ENCODE results near the gene BET1L.
A peak's percentile ranks its signal among the peaks of the same experiment; 100 is the strongest.

BET1L gene

DNA sequence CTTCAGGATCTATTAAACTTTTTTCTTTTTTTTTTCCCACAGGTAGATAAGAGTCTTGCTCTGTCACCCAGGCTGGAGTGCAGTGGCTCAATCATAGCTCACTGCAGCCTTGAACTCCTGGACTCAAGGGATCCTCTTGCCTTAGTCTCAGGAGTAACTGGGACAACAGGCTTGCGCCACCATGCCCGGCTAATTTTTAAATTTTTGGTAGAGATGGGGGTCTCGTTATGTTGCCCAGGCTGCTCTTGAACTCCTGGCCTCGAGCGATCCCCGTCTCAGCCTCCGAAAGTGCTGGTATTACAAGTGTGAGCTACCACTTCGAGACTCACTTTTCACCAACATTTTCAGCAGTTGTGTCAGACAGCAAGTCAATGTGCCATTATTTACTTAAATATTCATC is 28.0 kb upstream of the BET1L start:
- Histone ChIP-seq H3K4me2 (ENCODE audit: insufficient read depth, low read length) (peak overlapping the region; percentile 92), H4K20me1 (ENCODE audit: insufficient read depth, low read length) (peaks cover 17% of the 10 kb centered on the region), H3K36me3 (ENCODE audit: insufficient read depth, low read length) (peaks cover 20% of the 10 kb centered on the region), H3K27ac (ENCODE audit: low read length) (peak overlapping the region; percentile 65), H3K9me3 (ENCODE audit: insufficient read depth, low read length, severe bottlenecking) (no peaks in the 10 kb centered on the region), H3K79me2 (ENCODE audit: insufficient read depth, low read length) (peaks cover 42% of the 10 kb centered on the region), H3K4me3 (ENCODE audit: low read depth in 1 of 2, low read length in 2 of 2) (peak overlapping the region; percentile 24 to 73; a peak in 3 of 4 replicates), H3K27me3 (ENCODE audit: insufficient read depth, low read length, poor library complexity) (no peaks in the 10 kb centered on the region), H3K9ac (ENCODE audit: low read depth, low read length) (peak overlapping the region; percentile 64), H2AFZ (ENCODE audit: low read depth, low read length) (no peak overlapping the region), H3K4me1 (ENCODE audit: insufficient read depth, low read length) (peaks cover 37% of the 10 kb centered on the region)
- TF ChIP-seq, protein P1, sequence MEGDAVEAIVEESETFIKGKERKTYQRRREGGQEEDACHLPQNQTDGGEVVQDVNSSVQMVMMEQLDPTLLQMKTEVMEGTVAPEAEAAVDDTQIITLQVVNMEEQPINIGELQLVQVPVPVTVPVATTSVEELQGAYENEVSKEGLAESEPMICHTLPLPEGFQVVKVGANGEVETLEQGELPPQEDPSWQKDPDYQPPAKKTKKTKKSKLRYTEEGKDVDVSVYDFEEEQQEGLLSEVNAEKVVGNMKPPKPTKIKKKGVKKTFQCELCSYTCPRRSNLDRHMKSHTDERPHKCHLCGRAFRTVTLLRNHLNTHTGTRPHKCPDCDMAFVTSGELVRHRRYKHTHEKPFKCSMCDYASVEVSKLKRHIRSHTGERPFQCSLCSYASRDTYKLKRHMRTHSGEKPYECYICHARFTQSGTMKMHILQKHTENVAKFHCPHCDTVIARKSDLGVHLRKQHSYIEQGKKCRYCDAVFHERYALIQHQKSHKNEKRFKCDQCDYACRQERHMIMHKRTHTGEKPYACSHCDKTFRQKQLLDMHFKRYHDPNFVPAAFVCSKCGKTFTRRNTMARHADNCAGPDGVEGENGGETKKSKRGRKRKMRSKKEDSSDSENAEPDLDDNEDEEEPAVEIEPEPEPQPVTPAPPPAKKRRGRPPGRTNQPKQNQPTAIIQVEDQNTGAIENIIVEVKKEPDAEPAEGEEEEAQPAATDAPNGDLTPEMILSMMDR (IDR thresholded peaks at IDR 0.05; ENCODE audit: borderline replicate concordance, extremely low read depth, low read length, poor library complexity, severe bottlenecking): no peak
- TF ChIP-seq EZH2 (IDR thresholded peaks at IDR 0.05; ENCODE audit: borderline replicate concordance, low read depth, low read length, severe bottlenecking): no peak
- no peak for DNase-seq
- no peak for ATAC-seq (ENCODE audit: insufficient read depth, low read depth)

DNA sequence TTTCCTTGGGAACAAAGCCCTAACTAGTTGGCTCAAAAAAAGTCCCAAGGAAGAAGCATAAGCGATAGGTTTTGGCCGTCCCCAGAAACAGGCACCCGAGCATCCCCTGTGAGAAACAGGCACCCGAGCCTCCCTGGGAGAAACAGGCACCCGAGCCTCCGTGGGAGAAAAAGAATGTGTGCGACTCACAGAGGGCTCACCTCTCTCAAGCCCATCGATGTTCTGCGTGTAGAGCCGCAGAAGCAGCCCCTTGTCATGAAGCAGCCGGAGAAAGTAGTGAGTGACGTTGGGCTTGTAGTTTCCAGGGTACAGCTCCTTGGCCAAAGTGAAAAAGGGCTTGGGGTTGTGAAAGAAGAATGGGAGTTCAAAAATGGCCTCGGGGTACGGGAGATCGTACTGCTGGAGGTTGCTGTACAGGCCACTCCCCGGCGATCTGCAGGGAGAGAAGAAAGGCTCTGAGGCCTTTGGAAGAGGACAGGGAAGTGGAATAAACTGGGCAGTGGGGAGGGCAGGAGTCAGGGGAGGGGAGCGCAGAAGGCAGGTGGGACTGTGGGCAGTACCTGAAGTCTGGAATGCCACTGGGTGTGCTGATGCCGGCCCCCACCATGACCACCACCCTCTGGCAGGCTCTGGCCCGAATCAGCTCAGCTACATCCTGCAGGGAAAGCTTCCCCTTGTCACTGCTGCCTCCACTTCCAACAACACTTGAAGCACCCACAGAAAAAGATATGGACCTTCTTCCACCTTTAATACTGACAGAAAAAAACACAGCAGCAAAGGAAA is 25.8 kb upstream of the BET1L start:
- Histone ChIP-seq H3K27me3 (ENCODE audit: insufficient read depth, low read length, poor library complexity) (no peaks in the 10 kb centered on the region), H3K9ac (ENCODE audit: low read depth, low read length) (no peak overlapping the region), H2AFZ (ENCODE audit: low read depth, low read length) (no peak overlapping the region), H3K4me3 (ENCODE audit: low read depth in 1 of 2, low read length in 2 of 2) (no peak overlapping the region), H3K9me3 (ENCODE audit: insufficient read depth, low read length, severe bottlenecking) (no peaks in the 10 kb centered on the region), H4K20me1 (ENCODE audit: insufficient read depth, low read length) (peaks cover 6% of the 10 kb centered on the region), H3K36me3 (ENCODE audit: insufficient read depth, low read length) (peaks cover 3% of the 10 kb centered on the region), H3K27ac (ENCODE audit: low read length) (no peak overlapping the region), H3K79me2 (ENCODE audit: insufficient read depth, low read length) (peaks cover 20% of the 10 kb centered on the region), H3K4me2 (ENCODE audit: insufficient read depth, low read length) (no peak overlapping the region), H3K4me1 (ENCODE audit: insufficient read depth, low read length) (peaks cover 16% of the 10 kb centered on the region)
- TF ChIP-seq EZH2 (IDR thresholded peaks at IDR 0.05; ENCODE audit: borderline replicate concordance, low read depth, low read length, severe bottlenecking): no peak
- TF ChIP-seq, protein P1 (IDR thresholded peaks at IDR 0.05; ENCODE audit: borderline replicate concordance, extremely low read depth, low read length, poor library complexity, severe bottlenecking): no peak
- no peak for ATAC-seq (ENCODE audit: insufficient read depth, low read depth)
- no peak for DNase-seq

DNA sequence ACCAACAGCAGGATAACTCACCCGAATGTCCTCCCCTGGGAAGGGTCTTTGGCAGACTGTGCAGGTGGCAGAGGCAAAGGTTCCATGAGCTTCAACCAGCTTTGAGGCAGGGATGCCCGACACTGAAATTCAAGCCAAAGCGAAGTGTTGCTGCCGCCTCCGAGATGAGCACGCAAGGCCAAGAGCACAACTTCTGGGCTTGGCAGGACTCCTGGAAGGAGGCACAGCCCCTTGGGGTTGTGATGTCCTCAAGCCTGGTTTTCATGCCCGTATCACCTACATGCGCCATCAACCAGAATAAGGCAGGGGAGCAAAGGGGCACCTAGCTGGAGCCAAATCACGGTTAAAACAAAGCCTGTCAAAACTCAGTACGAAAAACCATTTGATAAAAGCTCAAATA is 23.2 kb upstream of the BET1L start:
- Histone ChIP-seq H3K36me3 (ENCODE audit: insufficient read depth, low read length) (peaks cover 3% of the 10 kb centered on the region; the same call in 1 of the 2 replicates), H3K9me3 (ENCODE audit: insufficient read depth, low read length, severe bottlenecking) (no peaks in the 10 kb centered on the region), H4K20me1 (ENCODE audit: insufficient read depth, low read length) (no peaks in the 10 kb centered on the region; the same call in 1 of the 2 replicates), H2AFZ (ENCODE audit: low read depth, low read length) (no peak overlapping the region), H3K4me3 (ENCODE audit: low read depth in 1 of 2, low read length in 2 of 2) (no peak overlapping the region), H3K4me2 (ENCODE audit: insufficient read depth, low read length) (no peak overlapping the region), H3K9ac (ENCODE audit: low read depth, low read length) (no peak overlapping the region), H3K27me3 (ENCODE audit: insufficient read depth, low read length, poor library complexity) (no peaks in the 10 kb centered on the region), H3K79me2 (ENCODE audit: insufficient read depth, low read length) (peaks cover 3% of the 10 kb centered on the region; the same call in 1 of the 2 replicates), H3K4me1 (ENCODE audit: insufficient read depth, low read length) (peaks cover 6% of the 10 kb centered on the region), H3K27ac (ENCODE audit: low read length) (no peak overlapping the region)
- DNase-seq (no peak), ATAC-seq (ENCODE audit: insufficient read depth, low read depth) (no peak)
- TF ChIP-seq EZH2 (IDR thresholded peaks at IDR 0.05; ENCODE audit: borderline replicate concordance, low read depth, low read length, severe bottlenecking): no peak
- TF ChIP-seq, protein P1 (IDR thresholded peaks at IDR 0.05; ENCODE audit: borderline replicate concordance, extremely low read depth, low read length, poor library complexity, severe bottlenecking): no peak
